GM12872 (cell line): Measurements from ENCODE around the gene PSD4.

Experiments
- CTCF ChIP-seq: IDR thresholded peaks from 3 replicates; pipeline ENCODE4 v1.5.1; 2011; ENCODE audit warnings: low read depth, mild to moderate bottlenecking, low read length, moderate library complexity; ENCODE audit not compliant: insufficient read depth

The PSD4 gene

GRCh38 chr2:113201496-113202304 is 27.9 kb downstream of the PSD4 start:
- TF ChIP-seq CTCF: no peak

GRCh38 chr2:113202305-113203216 is 28.8 kb downstream of the PSD4 start:
- no peak for TF ChIP-seq CTCF

GRCh38 chr2:113203217-113203530 is 29.4 kb downstream of the PSD4 start:
- no peak for TF ChIP-seq CTCF

DNA sequence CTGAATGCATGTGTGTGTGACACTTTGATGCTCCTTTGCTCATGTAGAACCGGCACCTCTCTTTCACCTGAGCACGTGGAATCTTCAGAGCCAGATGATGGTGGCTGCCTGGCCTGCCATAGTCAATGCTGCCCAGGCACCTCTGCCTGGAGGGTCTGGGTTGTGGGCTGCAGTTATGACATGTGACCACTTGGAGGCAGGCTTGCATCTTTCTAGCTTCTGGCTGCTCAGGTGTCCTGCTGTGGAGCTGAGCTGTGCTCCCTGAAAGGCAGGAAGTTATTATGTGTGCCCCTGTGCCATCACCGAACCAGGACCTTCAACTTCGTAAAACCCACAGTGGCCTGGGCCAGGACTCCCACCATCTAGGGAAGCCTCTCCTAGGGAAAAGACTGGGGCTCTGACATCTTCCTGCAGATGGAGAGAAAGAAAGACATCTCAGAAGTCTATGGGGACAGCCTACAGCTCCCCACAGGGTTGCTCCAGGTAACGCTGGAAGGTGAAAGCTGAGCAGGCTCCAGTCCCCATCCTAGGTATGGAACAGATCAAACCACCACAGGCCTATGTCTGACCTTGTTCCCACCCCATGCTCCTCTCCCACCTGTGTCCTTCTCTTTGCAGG is 30.2 kb downstream of the PSD4 start:
- peak; percentile 94 for TF ChIP-seq CTCF

GRCh38 chr2:113206251-113206650 is 32.5 kb downstream of the PSD4 start:
- TF ChIP-seq CTCF: no peak

GRCh38 chr2:113207021-113207420 is 33.2 kb downstream of the PSD4 start:
- no peak for TF ChIP-seq CTCF

DNA sequence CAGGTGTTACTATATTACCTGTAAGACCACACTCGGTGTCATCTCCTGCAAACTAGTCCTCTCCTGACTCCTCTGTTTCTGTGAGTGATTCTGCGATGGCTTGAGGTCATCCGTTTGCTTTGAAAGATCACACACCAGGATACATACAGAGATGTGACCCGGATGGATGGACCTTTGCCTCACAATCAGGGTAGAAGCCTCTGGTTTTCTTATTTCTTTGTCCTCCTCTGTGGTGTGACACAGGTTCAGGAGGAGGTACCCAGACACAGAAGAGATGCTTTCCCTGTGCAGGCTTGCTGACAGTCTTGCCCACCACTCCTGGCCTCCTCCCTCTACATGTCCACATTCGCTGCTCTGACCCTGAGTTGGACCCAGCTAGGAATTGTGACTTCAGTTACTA is 34.6 kb downstream of the PSD4 start:
- no peak for TF ChIP-seq CTCF
